CD4-positive, alpha-beta memory T cell (primary cell): ENCODE data around the gene TRIP10. TPM values are rescaled to one million over a fixed set of nuclear protein-coding genes. Genes with fewer than 3 reads are reported as not detected.

ENCODE experiments used
- CTCF ChIA-PET: fragments of 350-600 bp; sonication (Branson Sonifier 250); formaldehyde crosslinking; loops from one replicate; lab custom pipeline; 2021; ENCODE audit warnings: inconsistent platforms; ENCODE audit not compliant: partially characterized antibody; lab: Charles Lee
- POLR2A ChIA-PET: fragments of 350-600 bp; sonication (Branson Sonifier 250); formaldehyde crosslinking; loops from one replicate; lab custom pipeline; 2021; ENCODE audit not compliant: partially characterized antibody; lab: Charles Lee
- DNase-seq, 5 donors: peaks; one replicate each; pipeline versions ENCODE4 v3.0.0 to v3.0.0-alpha.2; 2020 to 2022; ENCODE audit warnings: mixed read lengths in 1 of 5
- H3K27ac ChIP-seq: one replicate; pipeline ENCODE4 v1.7.0; 2013; ENCODE audit warnings: low read depth, low read length
- H3K27me3 ChIP-seq: 2 replicates; pipeline ENCODE4 v1.7.0; 2013; ENCODE audit warnings: mild to moderate bottlenecking, low read length, moderate library complexity; ENCODE audit not compliant: insufficient read depth
- H3K36me3 ChIP-seq: 2 replicates; pipeline ENCODE4 v1.7.0; 2013; ENCODE audit warnings: mild to moderate bottlenecking, low read length, moderate library complexity; ENCODE audit not compliant: insufficient read depth
- H3K4me1 ChIP-seq: 2 replicates; pipeline ENCODE4 v1.7.0; 2013; ENCODE audit warnings: mild to moderate bottlenecking, low read length, moderate library complexity; ENCODE audit not compliant: insufficient read depth
- H3K4me3 ChIP-seq, 2 donors: one replicate each; pipeline ENCODE4 v1.7.0; 2013; ENCODE audit warnings: low read length in 2 of 2, mild to moderate bottlenecking in 1 of 2
- H3K9me3 ChIP-seq, 2 donors: one replicate each; pipeline ENCODE4 v1.7.0; 2013; ENCODE audit warnings: low read length in 2 of 2, control low read depth in 1 of 2; ENCODE audit not compliant: control insufficient read depth in 1 of 2
- H3K27ac Mint-ChIP-seq, 7 donors: one replicate each; pipeline ENCODE4 v1.8.0; 2020 to 2021; ENCODE audit warnings: mixed read lengths in 7 of 7, mild to moderate bottlenecking in 6 of 7, inconsistent platforms in 3 of 7, moderate library complexity in 3 of 7
- H3K27me3 Mint-ChIP-seq, 2 donors: one replicate each; pipeline ENCODE4 v1.8.0; 2020 to 2021; ENCODE audit warnings: mixed read lengths in 2 of 2
- H3K36me3 Mint-ChIP-seq, 2 donors: one replicate each; pipeline ENCODE4 v1.8.0; 2020 to 2021; ENCODE audit warnings: mixed read lengths in 2 of 2, inconsistent platforms in 1 of 2, mild to moderate bottlenecking in 1 of 2
- H3K4me1 Mint-ChIP-seq, 4 donors: one replicate each; pipeline ENCODE4 v1.8.0; 2020 to 2021; ENCODE audit warnings: mixed read lengths in 4 of 4, mild to moderate bottlenecking in 1 of 4
- H3K4me3 Mint-ChIP-seq, 8 donors: one replicate each; pipeline ENCODE4 v1.8.0; 2020 to 2021; ENCODE audit warnings: mixed read lengths in 8 of 8, mild to moderate bottlenecking in 7 of 8, moderate library complexity in 6 of 8, inconsistent platforms in 3 of 8
- H3K9me3 Mint-ChIP-seq, 8 donors: one replicate each; pipeline ENCODE4 v1.8.0; 2020 to 2021; ENCODE audit warnings: mixed read lengths in 8 of 8, mild to moderate bottlenecking in 5 of 8, inconsistent platforms in 3 of 8, moderate library complexity in 1 of 8
- intact Hi-C: fragments of 100-400 bp; cut with micrococcal nuclease; formaldehyde crosslinking; loops from one replicate; pipeline ENCODE4 v1.15.1; 2023
- polyA plus RNA-seq, 2 donors: library from polyadenylated mRNA; unstranded; fragments of 300-500 nt; fragmentation: Illumina TruSeq; gene quantifications; one replicate each; pipeline ENCODE4 v1.2.3, GENCODE V29; 2021
- total RNA-seq, 2 experiments: library from RNA; stranded (reverse); gene quantifications; one replicate each; pipeline ENCODE4 v1.2.3, GENCODE V29; 2021

The TRIP10 gene
- total and polyA plus RNA-seq, 4 experiments from 2014 or later, result 1.1 to 6.5 (median 4.1) TPM

- intact Hi-C loops, result no loop called here
- Histone ChIP-seq H3K27ac (no peak overlapping the region), H3K27me3 (no peaks in the 10 kb centered on the region), H3K36me3 (peaks cover 15% of the 10 kb centered on the region), H3K4me1 (peaks cover 17% of the 10 kb centered on the region), H3K9me3 (no peaks in the 10 kb centered on the region), H3K4me3 (no peak overlapping the region)
- H3K4me3 Mint-ChIP-seq, result peak overlapping the region in 1 of 8 donors; percentile 13
- H3K36me3 Mint-ChIP-seq, result peaks cover 20 to 31% of the 10 kb centered on the region in 2 donors
- POLR2A ChIA-PET, result no interaction called here
- peaks cover 7 to 19% (median 14%) of the 10 kb centered on the region in 4 donors for H3K4me1 Mint-ChIP-seq
- CTCF ChIA-PET, result interaction anchor here (1.2 to 6.8 kb wide), 3 partner anchors 102 to 211 kb away, joined by 4 to 184 read pairs (median 8); no protein-coding TSS in a partner anchor
- no peaks in the 10 kb centered on the region for H3K9me3 Mint-ChIP-seq
- no peaks in the 10 kb centered on the region for H3K27me3 Mint-ChIP-seq
- no peak overlapping the region for H3K27ac Mint-ChIP-seq
- DNase-seq, result no peak
Observed at GRCh38 chr19:6732803-6733337, 6.6 kb upstream of the TRIP10 start.

GRCh38 chr19:6733338-6734095, 6.0 kb upstream of the TRIP10 start:
- peaks cover 20 to 31% of the 10 kb centered on the region in 2 donors for H3K36me3 Mint-ChIP-seq
- intact Hi-C loops, result no loop called here
- no peak overlapping the region for H3K4me3 ChIP-seq
- no peaks in the 10 kb centered on the region for H3K27me3 Mint-ChIP-seq
- no peak overlapping the region for H3K27ac ChIP-seq
- H3K4me1 Mint-ChIP-seq, result peaks cover 12 to 25% (median 20%) of the 10 kb centered on the region in 4 donors
- peak overlapping the region in 1 of 8 donors; percentile 17 for H3K4me3 Mint-ChIP-seq
- H3K4me1 ChIP-seq, result peaks cover 24% of the 10 kb centered on the region
- POLR2A ChIA-PET, result no interaction called here
- no peaks in the 10 kb centered on the region for H3K9me3 ChIP-seq
- no peaks in the 10 kb centered on the region for H3K9me3 Mint-ChIP-seq
- H3K36me3 ChIP-seq, result peaks cover 15% of the 10 kb centered on the region
- CTCF ChIA-PET, result interaction anchor here (1.2 to 6.8 kb wide), 3 partner anchors 103 to 212 kb away, joined by 4 to 184 read pairs (median 8); no protein-coding TSS in a partner anchor
- no peak overlapping the region for H3K27ac Mint-ChIP-seq
- no peak for DNase-seq
- no peaks in the 10 kb centered on the region for H3K27me3 ChIP-seq

- H3K9me3 ChIP-seq, result no peaks in the 10 kb centered on the region
- no peak overlapping the region for H3K4me3 ChIP-seq
- ChIA-PET POLR2A (no interaction called here), CTCF (interaction anchor here (2.1 to 6.8 kb wide), 2 partner anchors 103 to 130 kb away, joined by 8 to 184 read pairs; no protein-coding TSS in a partner anchor)
- H3K27ac Mint-ChIP-seq, result no peak overlapping the region
- intact Hi-C loops, result no loop called here
- H3K27me3 ChIP-seq, result no peaks in the 10 kb centered on the region
- peak overlapping the region in 1 of 8 donors; percentile 17 for H3K4me3 Mint-ChIP-seq
- no peaks in the 10 kb centered on the region for H3K9me3 Mint-ChIP-seq
- H3K27me3 Mint-ChIP-seq, result no peaks in the 10 kb centered on the region
- peaks cover 15% of the 10 kb centered on the region for H3K36me3 ChIP-seq
- no peak overlapping the region for H3K27ac ChIP-seq
- no peak for DNase-seq
- H3K4me1 ChIP-seq, result peaks cover 31% of the 10 kb centered on the region
- H3K4me1 Mint-ChIP-seq, result peaks cover 13 to 32% (median 26%) of the 10 kb centered on the region in 4 donors
- peaks cover 20 to 31% of the 10 kb centered on the region in 2 donors for H3K36me3 Mint-ChIP-seq
Observed at GRCh38 chr19:6734096-6734696, 5.3 kb upstream of the TRIP10 start.

GRCh38 chr19:6735181-6735911, 4.1 kb upstream of the TRIP10 start:
- H3K36me3 Mint-ChIP-seq, result peaks cover 15 to 31% of the 10 kb centered on the region in 2 donors
- Histone ChIP-seq H3K4me1 (peaks cover 39% of the 10 kb centered on the region), H3K4me3 (peak overlapping the region in 1 of 2 donors; percentile 6), H3K9me3 (no peaks in the 10 kb centered on the region), H3K27me3 (no peaks in the 10 kb centered on the region), H3K27ac (peak overlapping the region; percentile 94), H3K36me3 (peaks cover 15% of the 10 kb centered on the region)
- H3K9me3 Mint-ChIP-seq, result no peaks in the 10 kb centered on the region
- no peaks in the 10 kb centered on the region for H3K27me3 Mint-ChIP-seq
- H3K4me3 Mint-ChIP-seq, result peak overlapping the region in 4 of 8 donors; percentile 27 to 97 (median 62)
- intact Hi-C loops, result loop anchor here (5.0 kb wide), 1 partner anchor 203 kb away; the partner anchor contains the start of gene TNFSF9
- peaks cover 13 to 42% (median 28%) of the 10 kb centered on the region in 4 donors for H3K4me1 Mint-ChIP-seq
- POLR2A ChIA-PET, result interaction anchor here (0.6 to 4.0 kb wide), 3 partner anchors 61 to 186 kb away, joined by 3 to 22 read pairs (median 6); partner anchors contain the start of gene TNFSF14
- CTCF ChIA-PET, result interaction anchor here (1.4 to 6.8 kb wide), 7 partner anchors 20 to 129 kb away, joined by 3 to 184 read pairs (median 7); partner anchors contain the start of gene VAV1
- peak overlapping the region in 5 of 7 donors; percentile 97 to 99 (median 98) for H3K27ac Mint-ChIP-seq
- DNase-seq, result no peak

- H3K9me3 Mint-ChIP-seq, result no peaks in the 10 kb centered on the region
- Histone ChIP-seq H3K4me1 (peaks cover 49% of the 10 kb centered on the region), H3K9me3 (no peaks in the 10 kb centered on the region), H3K27ac (peak overlapping the region; percentile 94), H3K4me3 (peak overlapping the region; percentile 58 to 80), H3K27me3 (no peaks in the 10 kb centered on the region), H3K36me3 (peaks cover 15% of the 10 kb centered on the region)
- ChIA-PET POLR2A (interaction anchor here (0.5 to 6.4 kb wide), 13 partner anchors 25 to 311 kb away, joined by 3 to 130 read pairs (median 6); partner anchors contain the start of genes DENND1C, KHSRP, TNFSF14 and VAV1), CTCF (interaction anchor here (0.5 to 6.8 kb wide), 16 partner anchors 21 to 518 kb away, joined by 3 to 184 read pairs (median 4); partner anchors contain the start of gene VAV1)
- H3K4me1 Mint-ChIP-seq, result peaks cover 17 to 48% (median 33%) of the 10 kb centered on the region in 4 donors
- peaks cover 15 to 31% of the 10 kb centered on the region in 2 donors for H3K36me3 Mint-ChIP-seq
- H3K27ac Mint-ChIP-seq, result peak overlapping the region; percentile 93 to 99 (median 98)
- H3K27me3 Mint-ChIP-seq, result no peaks in the 10 kb centered on the region
- intact Hi-C loops, result loop anchor here (1.0 to 5.0 kb wide), 4 partner anchors 61 to 219 kb away; partner anchors contain the start of gene TNFSF9
- peak overlapping the region; percentile 95 to 99 (median 97) for H3K4me3 Mint-ChIP-seq
- DNase-seq, result peak; percentile 69 to 89 (median 70)
Observed at GRCh38 chr19:6736169-6736916, 3.1 kb upstream of the TRIP10 start.

- Histone ChIP-seq H3K27me3 (no peaks in the 10 kb centered on the region), H3K9me3 (no peaks in the 10 kb centered on the region), H3K27ac (peak overlapping the region; percentile 94), H3K36me3 (peaks cover 14% of the 10 kb centered on the region), H3K4me1 (peaks cover 50% of the 10 kb centered on the region), H3K4me3 (peak overlapping the region; percentile 58 to 80)
- Mint-ChIP-seq H3K36me3 (peaks cover 15 to 31% of the 10 kb centered on the region in 2 donors), H3K27ac (peak overlapping the region; percentile 93 to 99 (median 98)), H3K4me1 (peaks cover 17 to 52% (median 35%) of the 10 kb centered on the region in 4 donors), H3K9me3 (no peaks in the 10 kb centered on the region), H3K27me3 (no peaks in the 10 kb centered on the region), H3K4me3 (peak overlapping the region; percentile 95 to 99 (median 97))
- peak in 1 of 5 donors; percentile 22 for DNase-seq
- intact Hi-C loops, result loop anchor here (1.0 to 5.0 kb wide), 7 partner anchors 16 to 220 kb away; partner anchors contain the start of genes TNFSF9 and VAV1
- CTCF ChIA-PET, result interaction anchor here (0.5 to 6.8 kb wide), 20 partner anchors 33 to 518 kb away, joined by 3 to 184 read pairs (median 4); partner anchors contain the start of gene VAV1
- POLR2A ChIA-PET, result interaction anchor here (0.6 to 6.4 kb wide), 18 partner anchors 24 to 364 kb away, joined by 3 to 130 read pairs (median 8); partner anchors contain the start of genes ALKBH7, DENND1C, KHSRP and SH2D3A
Observed at GRCh38 chr19:6736917-6737283, 2.6 kb upstream of the TRIP10 start.
